RWPE1 (cell line): ENCODE data around the gene HRK.
A peak's percentile ranks its signal among the peaks of the same experiment; 100 is the strongest.

Experiments
- CTCF ChIA-PET: fragments of 350-600 bp; sonication (Branson Sonifier 250); formaldehyde crosslinking; extraction: SDS; loops from one replicate; lab custom pipeline; 2021; lab: Yijun Ruan, JAX
- POLR2A ChIA-PET: fragments of 400-600 bp; formaldehyde crosslinking; extraction: SDS; loops from one replicate; lab custom pipeline; 2020; ENCODE audit warnings: antibody characterized with exemption; ENCODE audit not compliant: low non-redundant PET; lab: Yijun Ruan, JAX
- DNase-seq: peaks from one replicate; pipeline ENCODE4 v3.0.0; 2012; ENCODE audit warnings: low spot score
- H3K27ac ChIP-seq: fragments of 450-650 bp; 2 replicates; pipeline ENCODE4 v1.5.1; 2017
- TF ChIP-seq, protein P1 (sequence below): fragments of 450-650 bp; conservative IDR thresholded peaks from 2 replicates; pipeline ENCODE4 v1.5.1; 2017; ENCODE audit warnings: low read depth, mild to moderate bottlenecking

The HRK gene

DNA sequence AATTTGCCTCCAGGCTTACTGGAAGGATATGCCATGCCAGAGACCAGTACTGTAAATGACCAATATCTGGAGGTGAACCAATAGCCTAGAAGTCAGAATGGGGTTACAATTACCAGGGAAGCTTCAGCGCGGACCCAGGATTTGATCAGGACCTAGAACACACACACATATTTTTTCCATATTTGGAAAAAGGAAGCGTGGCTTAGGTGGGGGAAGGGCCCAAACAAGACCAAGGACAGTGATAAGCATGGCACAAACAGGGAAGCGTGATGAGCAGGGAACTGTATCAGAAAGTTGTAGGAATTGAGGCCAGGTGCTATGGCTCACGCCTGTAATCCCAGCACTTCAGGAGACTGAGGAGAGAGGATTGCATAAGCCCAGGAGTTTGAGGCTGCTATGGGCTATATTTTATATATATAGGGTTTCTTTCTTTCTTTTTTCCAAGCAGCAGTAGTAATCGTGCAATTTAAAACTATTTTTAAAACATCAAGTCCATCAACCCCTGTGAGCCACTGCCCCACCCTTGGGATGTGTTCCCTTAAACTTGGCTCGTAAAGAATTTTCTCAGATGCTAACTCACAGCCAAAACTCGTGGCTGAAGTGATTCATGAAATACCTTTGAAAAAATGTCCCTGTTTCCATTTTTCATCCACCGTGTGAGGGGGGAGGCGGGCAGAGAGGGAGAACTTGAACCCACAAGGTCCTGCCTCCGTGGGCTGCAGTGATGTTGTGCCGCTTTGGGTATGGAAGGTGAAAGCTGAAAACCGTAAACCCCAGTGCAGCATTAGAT is 16.7 kb downstream of the HRK start:
- TF ChIP-seq, protein P1, sequence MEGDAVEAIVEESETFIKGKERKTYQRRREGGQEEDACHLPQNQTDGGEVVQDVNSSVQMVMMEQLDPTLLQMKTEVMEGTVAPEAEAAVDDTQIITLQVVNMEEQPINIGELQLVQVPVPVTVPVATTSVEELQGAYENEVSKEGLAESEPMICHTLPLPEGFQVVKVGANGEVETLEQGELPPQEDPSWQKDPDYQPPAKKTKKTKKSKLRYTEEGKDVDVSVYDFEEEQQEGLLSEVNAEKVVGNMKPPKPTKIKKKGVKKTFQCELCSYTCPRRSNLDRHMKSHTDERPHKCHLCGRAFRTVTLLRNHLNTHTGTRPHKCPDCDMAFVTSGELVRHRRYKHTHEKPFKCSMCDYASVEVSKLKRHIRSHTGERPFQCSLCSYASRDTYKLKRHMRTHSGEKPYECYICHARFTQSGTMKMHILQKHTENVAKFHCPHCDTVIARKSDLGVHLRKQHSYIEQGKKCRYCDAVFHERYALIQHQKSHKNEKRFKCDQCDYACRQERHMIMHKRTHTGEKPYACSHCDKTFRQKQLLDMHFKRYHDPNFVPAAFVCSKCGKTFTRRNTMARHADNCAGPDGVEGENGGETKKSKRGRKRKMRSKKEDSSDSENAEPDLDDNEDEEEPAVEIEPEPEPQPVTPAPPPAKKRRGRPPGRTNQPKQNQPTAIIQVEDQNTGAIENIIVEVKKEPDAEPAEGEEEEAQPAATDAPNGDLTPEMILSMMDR: no peak
- POLR2A ChIA-PET: no interaction called here
- H3K27ac ChIP-seq: peak overlapping the region; percentile 79
- DNase-seq: peak; percentile 67
- CTCF ChIA-PET: no interaction called here

DNA sequence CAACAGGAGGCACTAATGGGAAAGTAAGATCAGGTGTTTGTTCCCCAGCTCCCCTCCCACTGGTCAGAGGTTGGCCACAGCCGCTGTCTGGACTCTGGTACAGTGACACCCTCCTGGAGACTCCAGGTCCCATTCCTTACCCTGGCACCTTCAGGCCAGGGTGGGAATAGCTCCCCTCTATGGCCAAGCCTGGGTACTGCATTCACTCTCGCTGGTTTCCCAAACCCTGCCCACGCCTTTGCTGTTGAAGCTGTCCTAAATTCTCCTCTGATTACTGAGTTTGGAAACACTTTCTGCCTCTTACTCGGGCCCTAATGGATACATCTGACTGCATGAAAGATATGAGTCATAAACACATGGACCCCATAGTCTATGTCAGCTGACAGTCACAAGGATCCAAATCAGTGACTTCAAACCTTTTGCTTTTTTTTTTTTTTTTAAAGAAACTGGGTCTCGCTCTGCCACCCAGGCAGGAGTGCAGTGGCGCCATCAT is 17.9 kb downstream of the HRK start:
- DNase-seq: no peak
- TF ChIP-seq, protein P1: no peak
- POLR2A ChIA-PET: no interaction called here
- CTCF ChIA-PET: interaction anchor here (0.5 to 1.2 kb wide), 5 partner anchors 9 to 155 kb away, joined by 3 to 4 read pairs (median 3); no protein-coding TSS in a partner anchor
- peak overlapping the region; percentile 29; the same call in 1 of the 2 replicates for H3K27ac ChIP-seq

DNA sequence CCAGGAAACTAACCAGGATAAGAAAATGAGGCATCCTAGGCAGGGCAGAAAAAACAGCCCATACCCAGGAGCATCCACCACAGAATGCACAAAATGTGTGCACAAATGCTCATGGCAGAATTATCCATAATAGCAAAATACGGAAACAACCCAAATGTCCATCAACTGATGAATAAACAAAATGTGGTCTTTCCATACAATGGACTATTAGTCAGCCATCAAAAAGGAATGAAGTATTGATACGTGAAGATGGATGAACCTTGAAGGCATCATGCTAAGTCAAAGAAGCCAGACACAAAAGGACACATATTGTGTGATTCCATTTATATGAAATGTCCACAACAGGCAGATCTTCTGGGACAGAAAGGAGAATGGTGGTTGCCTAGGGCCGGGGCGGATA is 19.1 kb downstream of the HRK start:
- ChIA-PET POLR2A (no interaction called here), CTCF (no interaction called here)
- TF ChIP-seq, protein P1: no peak
- DNase-seq: no peak
- no peak overlapping the region for H3K27ac ChIP-seq

DNA sequence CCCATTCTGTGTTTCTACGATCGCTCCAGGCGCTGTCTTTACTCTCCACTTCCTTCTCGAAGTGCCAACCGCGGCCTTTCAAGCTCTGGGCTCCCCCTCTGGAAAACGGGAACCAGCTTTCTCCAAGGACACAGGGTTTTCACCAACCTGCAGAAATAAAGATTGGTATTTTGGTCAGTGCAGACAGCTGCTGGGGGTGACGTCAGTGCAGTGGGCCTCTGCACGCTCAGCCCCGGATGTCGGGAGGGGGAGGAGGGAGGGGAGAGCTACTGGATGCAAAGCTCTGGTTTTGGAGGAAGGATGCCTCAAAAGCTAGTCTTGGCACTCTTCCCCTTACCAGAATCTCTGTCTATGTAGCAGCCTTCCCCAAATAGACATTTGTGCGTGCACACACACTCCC is 19.9 kb downstream of the HRK start:
- H3K27ac ChIP-seq: peak overlapping the region; percentile 45; the same call in 1 of the 2 replicates
- no peak for DNase-seq
- TF ChIP-seq, protein P1: no peak
- ChIA-PET CTCF (no interaction called here), POLR2A (no interaction called here)

DNA sequence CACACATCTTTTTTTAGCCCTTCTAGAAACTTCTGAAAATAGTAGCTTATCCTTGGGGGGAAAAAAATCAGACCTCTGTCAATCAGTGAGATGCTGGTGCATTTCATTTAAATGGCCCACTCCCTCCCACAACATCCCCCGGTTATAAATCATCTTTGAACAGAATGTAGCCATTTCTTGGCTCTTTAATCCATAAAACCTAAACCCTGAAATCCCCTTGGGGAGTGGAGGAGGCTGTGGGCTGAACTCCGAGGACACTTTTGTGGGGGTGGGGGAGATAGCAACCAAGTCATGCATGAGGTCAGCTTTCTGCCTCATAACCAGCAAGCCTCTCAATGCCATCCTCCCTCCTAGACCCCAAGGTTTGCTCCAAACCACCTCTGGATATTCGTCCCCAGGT is 21.0 kb downstream of the HRK start:
- TF ChIP-seq, protein P1: no peak
- POLR2A ChIA-PET: no interaction called here
- H3K27ac ChIP-seq: no peak overlapping the region
- DNase-seq: no peak
- CTCF ChIA-PET: no interaction called here

DNA sequence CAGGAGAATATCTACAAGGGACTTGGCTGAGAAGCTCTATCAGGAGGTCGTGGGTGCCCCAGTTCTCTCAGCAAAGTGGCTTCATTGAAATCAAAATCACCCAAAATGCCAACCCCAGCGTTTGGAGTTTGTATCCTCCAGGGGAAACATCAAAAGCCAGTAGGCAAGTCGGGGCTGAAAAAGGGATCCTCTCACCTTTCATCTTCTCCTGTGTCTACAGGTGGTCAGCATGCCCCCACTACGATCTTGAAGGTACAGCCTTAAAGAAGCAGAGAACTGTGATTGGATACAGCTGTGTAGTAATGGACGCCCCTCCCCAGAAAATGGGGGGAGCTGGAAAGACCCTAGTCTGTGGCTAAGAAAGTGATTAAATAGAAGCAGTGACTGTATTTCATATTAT is 22.2 kb downstream of the HRK start:
- ChIA-PET POLR2A (no interaction called here), CTCF (no interaction called here)
- no peak overlapping the region for H3K27ac ChIP-seq
- no peak for DNase-seq
- TF ChIP-seq, protein P1: no peak
